GM18499 (cell line): Measurements from ENCODE around the gene UCN2.
"Not testable (repeated sequence)": the region's sequence is repeated elsewhere in the genome, so short reads cannot be mapped to it uniquely, and the experiment has no call there.

Experiments used
- ATAC-seq: cut with Tn5 transposase; IDR thresholded peaks from one replicate; pipeline ENCODE4 v1.9.1; 2021; ENCODE audit warnings: moderate number of reproducible peaks; ENCODE audit not compliant: insufficient read depth, unreplicated experiment

The UCN2 gene

GRCh38 chr3:48544141-48544540 is 19.4 kb downstream of the UCN2 start:
- no peak for ATAC-seq

- ATAC-seq: no peak
Observed at GRCh38 chr3:48543271-48543866, 20.2 kb downstream of the UCN2 start.

- no peak for ATAC-seq
Observed at GRCh38 chr3:48538451-48538850, 25.1 kb downstream of the UCN2 start.

DNA sequence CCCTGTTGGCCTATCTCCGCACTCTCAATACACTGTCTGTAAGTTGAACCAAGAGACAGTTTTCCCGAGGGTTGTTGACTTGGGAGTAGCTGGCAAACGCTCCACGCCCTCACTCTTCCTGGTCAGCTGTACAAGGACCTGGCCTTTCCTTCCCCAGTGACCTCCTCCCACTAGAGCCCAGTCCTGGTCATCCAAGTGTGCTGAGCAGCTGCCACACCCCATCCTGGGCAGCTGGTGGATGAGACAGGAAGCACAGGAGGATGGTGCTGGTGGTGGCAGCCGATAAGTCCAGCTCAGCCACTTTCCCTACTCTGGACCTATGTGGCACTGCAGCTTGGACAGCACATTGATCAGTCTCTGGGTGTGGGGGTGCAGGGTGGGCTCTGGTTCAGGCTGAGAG is 26.8 kb downstream of the UCN2 start:
- ATAC-seq: no peak

GRCh38 chr3:48536116-48536515 is 27.5 kb downstream of the UCN2 start:
- no peak for ATAC-seq

- no peak for ATAC-seq
Observed at GRCh38 chr3:48535578-48535977, 28.0 kb downstream of the UCN2 start.

GRCh38 chr3:48532977-48533337 is 30.6 kb downstream of the UCN2 start:
- ATAC-seq: no peak

- ATAC-seq: no peak
Observed at GRCh38 chr3:48532271-48532976, 31.2 kb downstream of the UCN2 start.

DNA sequence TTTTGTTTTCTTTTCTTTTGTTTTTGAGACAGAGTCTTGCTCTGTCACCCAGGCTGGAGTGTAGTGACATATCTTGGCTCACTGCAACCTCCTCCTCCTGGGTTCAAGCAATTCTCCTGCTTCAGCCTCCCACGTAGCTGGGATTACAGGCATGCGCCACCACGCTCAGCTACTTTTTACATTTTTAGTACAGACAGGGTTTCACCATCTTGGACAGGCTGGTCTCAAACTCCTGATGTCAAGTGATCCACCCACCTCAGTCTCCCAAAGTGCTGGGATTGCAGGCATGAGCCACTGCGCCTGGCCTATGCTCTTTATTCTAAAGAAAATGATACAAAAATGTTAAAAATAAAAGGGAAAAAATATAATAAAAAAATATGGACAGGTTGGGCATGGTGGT is 32.9 kb downstream of the UCN2 start:
- ATAC-seq: not testable (repeated sequence)

DNA sequence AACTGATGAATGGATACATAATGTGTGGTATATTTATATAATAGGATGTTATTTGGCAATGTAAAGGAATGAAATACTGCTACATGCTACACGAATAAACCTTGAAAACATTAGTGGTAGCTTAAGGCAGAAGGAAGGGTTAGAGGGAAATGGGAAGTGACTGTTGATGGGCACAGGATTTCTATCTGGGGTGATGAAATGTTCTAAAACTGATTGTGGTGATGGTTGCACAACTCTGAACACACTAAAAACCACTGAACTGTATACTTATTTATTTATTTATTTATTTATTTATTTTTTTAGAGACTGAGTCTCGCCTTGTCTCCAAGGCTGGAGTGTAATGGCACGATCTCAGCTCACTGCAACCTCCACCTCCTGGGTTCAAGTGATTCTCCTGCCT is 34.8 kb downstream of the UCN2 start:
- no peak for ATAC-seq

- no peak for ATAC-seq
Observed at GRCh38 chr3:48528048-48528447, 35.5 kb downstream of the UCN2 start.

DNA sequence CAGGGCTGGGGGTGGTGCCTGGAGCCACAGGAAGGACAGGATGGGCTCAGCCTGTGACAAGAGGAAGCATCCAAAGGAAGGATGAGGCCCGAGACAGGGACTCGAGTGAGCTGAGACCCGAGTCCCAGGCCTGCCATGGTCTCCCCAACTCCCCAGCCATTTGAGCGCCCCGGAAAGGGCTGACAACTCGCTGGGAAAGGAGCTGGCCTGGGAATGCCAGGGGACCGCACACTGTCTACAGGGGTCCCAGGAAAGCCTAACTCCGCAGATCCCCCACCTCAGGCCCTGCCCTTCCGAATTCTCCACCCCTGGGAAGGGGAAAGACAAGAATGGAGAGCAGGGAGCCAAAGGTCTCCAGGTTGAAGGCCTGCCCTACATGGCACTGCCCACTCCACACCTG is 38.6 kb downstream of the UCN2 start:
- no peak for ATAC-seq

- no peak for ATAC-seq
Observed at GRCh38 chr3:48521635-48522034, 41.9 kb downstream of the UCN2 start.

DNA sequence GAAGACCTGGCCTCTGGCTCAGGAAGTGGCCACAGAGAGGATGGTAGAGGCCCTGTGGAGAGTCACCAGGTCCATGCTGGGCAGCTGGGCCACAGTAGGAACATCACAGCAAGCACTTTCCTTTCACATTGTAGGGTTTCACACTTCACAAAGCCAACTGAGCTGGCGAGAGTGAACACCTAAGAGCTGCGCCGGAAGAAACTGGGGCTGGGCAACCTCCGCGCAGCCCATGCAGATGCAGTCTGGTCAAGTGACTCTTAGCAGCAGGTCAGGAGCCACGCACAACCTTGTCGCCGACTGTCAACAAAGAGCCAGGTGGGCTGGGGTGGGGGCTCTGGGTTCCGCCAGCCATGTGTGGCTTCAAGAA is 44.3 kb downstream of the UCN2 start:
- no peak for ATAC-seq

DNA sequence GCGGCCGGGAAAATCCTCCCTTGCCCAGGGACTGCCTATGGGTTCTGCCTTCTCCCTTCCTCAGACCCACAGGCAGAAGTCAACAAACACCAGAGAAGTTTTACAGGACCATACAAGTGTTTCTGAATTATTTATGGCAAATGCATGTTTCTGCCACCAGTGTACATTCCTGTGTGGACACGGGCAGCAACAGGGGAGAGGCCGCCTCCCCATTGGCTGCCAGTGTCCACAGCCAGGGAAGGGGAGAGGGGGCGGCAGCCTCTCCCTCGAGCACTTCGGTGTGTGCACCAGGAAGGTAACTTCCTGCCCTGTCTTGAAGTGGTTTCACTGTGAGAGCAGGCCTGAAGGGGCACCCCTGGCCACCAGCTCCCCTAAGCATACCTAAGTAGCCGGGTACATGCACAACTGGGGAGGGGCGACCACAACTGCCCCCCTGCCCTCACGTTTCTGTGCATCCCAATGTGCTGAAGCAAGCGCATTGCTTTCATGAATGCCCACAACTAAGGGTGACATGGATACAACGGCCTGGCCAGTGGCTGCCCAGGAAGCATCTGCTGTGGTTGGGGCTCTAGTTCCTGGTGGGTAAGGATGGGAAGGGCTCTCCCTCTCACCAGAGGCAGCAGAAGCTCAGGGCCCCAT is 44.8 kb downstream of the UCN2 start:
- ATAC-seq: no peak

GRCh38 chr3:48518069-48518468 is 45.5 kb downstream of the UCN2 start:
- no peak for ATAC-seq

GRCh38 chr3:48516571-48516970 is 47.0 kb downstream of the UCN2 start:
- ATAC-seq: no peak

DNA sequence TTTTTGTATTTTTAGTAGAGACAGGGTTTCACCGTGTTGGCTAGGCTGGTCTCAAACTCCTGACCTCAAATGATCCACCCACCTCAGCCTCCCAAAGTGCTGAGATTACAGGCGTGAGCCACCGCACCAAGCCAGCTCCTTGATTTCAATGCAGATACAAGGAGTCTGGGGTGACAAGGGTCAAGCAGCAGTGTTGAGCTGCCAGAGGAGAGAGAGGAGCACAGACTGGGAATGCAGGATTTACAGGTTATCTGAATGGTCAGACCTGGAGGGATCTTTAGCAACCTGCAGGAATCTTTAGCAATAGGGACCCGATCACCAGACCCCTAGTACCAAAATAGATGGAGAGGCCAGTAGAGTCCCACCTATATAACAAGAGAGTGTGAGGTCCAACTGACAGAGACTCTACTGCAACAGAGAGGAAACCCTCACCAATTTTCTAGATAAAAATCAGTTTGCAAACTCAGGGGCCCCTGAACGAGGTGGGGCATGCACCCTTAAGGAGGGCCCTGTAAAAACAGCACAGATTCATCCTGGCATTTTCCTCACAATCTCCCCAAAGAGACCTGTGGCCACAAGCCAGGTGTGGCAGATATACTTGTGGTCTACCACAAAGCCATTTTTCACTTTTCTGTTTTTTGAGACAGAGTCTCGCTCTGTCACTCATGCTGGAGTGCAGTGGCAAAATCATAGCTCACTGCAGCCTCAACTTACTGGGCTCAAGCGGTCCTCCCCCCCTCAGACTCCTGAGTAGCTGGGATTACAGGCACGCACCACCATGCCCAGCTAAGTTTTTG is 49.0 kb downstream of the UCN2 start:
- no peak for ATAC-seq
